HEK293 (cell line): ENCODE results near the gene CCDC69.

Experiments used
- BCL6B ChIP-seq: fragments of 450-650 bp; formaldehyde crosslinking; IDR thresholded peaks from 2 replicates; pipeline ENCODE4 v1.5.1; 2017; ENCODE audit warnings: missing biosample characterization, missing genetic modification characterization
- CTCF ChIP-seq: fragments of 450-650 bp; formaldehyde crosslinking; IDR thresholded peaks from 2 replicates; pipeline ENCODE4 v1.5.1; 2016; ENCODE audit warnings: missing biosample characterization, missing genetic modification characterization
- KLF17 ChIP-seq: fragments of 450-650 bp; formaldehyde crosslinking; IDR thresholded peaks from 2 replicates; pipeline ENCODE4 v1.5.1; 2016; ENCODE audit warnings: missing biosample characterization, missing genetic modification characterization
- PRDM1 ChIP-seq: fragments of 450-650 bp; formaldehyde crosslinking; IDR thresholded peaks from 2 replicates; pipeline ENCODE4; 2016; ENCODE audit warnings: missing biosample characterization, missing genetic modification characterization
- REPIN1 ChIP-seq: fragments of 450-650 bp; formaldehyde crosslinking; IDR thresholded peaks from 2 replicates; pipeline ENCODE4 v1.5.1; 2017; ENCODE audit warnings: missing biosample characterization, missing genetic modification characterization, low read depth
- SCRT1 ChIP-seq: fragments of 450-650 bp; formaldehyde crosslinking; IDR thresholded peaks from 2 replicates; pipeline ENCODE4 v1.5.1; 2016; ENCODE audit warnings: missing biosample characterization, missing genetic modification characterization, borderline replicate concordance
- SCRT2 ChIP-seq: fragments of 450-650 bp; formaldehyde crosslinking; IDR thresholded peaks from 2 replicates; pipeline ENCODE4 v1.5.1; 2016; ENCODE audit warnings: missing biosample characterization, missing genetic modification characterization
- SP7 ChIP-seq: fragments of 450-650 bp; formaldehyde crosslinking; IDR thresholded peaks from 2 replicates; pipeline ENCODE4 v1.5.1; 2016; ENCODE audit warnings: missing biosample characterization, missing genetic modification characterization
- ZBTB17 ChIP-seq: fragments of 450-650 bp; formaldehyde crosslinking; IDR thresholded peaks from 2 replicates; pipeline ENCODE4 v1.5.1; 2016; ENCODE audit warnings: missing biosample characterization, missing genetic modification characterization
- ZBTB8A ChIP-seq: fragments of 450-650 bp; formaldehyde crosslinking; IDR thresholded peaks from 2 replicates; pipeline ENCODE4 v1.5.1; 2016; ENCODE audit warnings: missing biosample characterization, missing genetic modification characterization
- ZFP3 ChIP-seq: fragments of 450-650 bp; formaldehyde crosslinking; IDR thresholded peaks from 2 replicates; pipeline ENCODE4 v1.5.1; 2016; ENCODE audit warnings: low read depth, missing biosample characterization, missing genetic modification characterization
- ZFP69B ChIP-seq: fragments of 450-650 bp; formaldehyde crosslinking; IDR thresholded peaks from 2 replicates; pipeline ENCODE4 v1.5.1; 2016; ENCODE audit warnings: missing biosample characterization, missing genetic modification characterization
- ZNF10 ChIP-seq: fragments of 450-650 bp; formaldehyde crosslinking; IDR thresholded peaks from 2 replicates; pipeline ENCODE4 v1.5.1; 2017; ENCODE audit warnings: missing biosample characterization, missing genetic modification characterization
- ZNF16 ChIP-seq: fragments of 450-650 bp; formaldehyde crosslinking; IDR thresholded peaks from 2 replicates; pipeline ENCODE4 v1.5.1; 2016; ENCODE audit warnings: low read depth, missing biosample characterization, missing genetic modification characterization
- ZNF2 ChIP-seq: fragments of 450-650 bp; formaldehyde crosslinking; IDR thresholded peaks from 2 replicates; pipeline ENCODE4 v1.5.1; 2016; ENCODE audit warnings: missing biosample characterization, missing genetic modification characterization
- ZNF248 ChIP-seq: fragments of 450-650 bp; formaldehyde crosslinking; IDR thresholded peaks from 2 replicates; pipeline ENCODE4 v1.5.1; 2017; ENCODE audit warnings: missing biosample characterization, missing genetic modification characterization
- ZNF26 ChIP-seq: fragments of 450-650 bp; formaldehyde crosslinking; IDR thresholded peaks from 2 replicates; pipeline ENCODE4 v1.5.1; 2016; ENCODE audit warnings: missing biosample characterization, missing genetic modification characterization
- ZNF37A ChIP-seq: fragments of 450-650 bp; IDR thresholded peaks from 2 replicates; pipeline ENCODE4 v1.5.1; 2018; ENCODE audit warnings: missing biosample characterization, missing genetic modification characterization
- ZNF416 ChIP-seq: fragments of 450-650 bp; formaldehyde crosslinking; IDR thresholded peaks from 2 replicates; pipeline ENCODE4 v1.5.1; 2016; ENCODE audit warnings: missing biosample characterization, missing genetic modification characterization
- ZNF529 ChIP-seq: fragments of 450-650 bp; formaldehyde crosslinking; IDR thresholded peaks from 2 replicates; pipeline ENCODE4 v1.5.1; 2017; ENCODE audit warnings: missing genetic modification characterization, missing biosample characterization; ENCODE audit not compliant: insufficient replicate concordance
- ZNF561 ChIP-seq: fragments of 450-650 bp; IDR thresholded peaks from 2 replicates; pipeline ENCODE4 v1.5.1; 2018; ENCODE audit warnings: missing biosample characterization, missing genetic modification characterization, borderline replicate concordance
- ZNF610 ChIP-seq: fragments of 450-650 bp; formaldehyde crosslinking; IDR thresholded peaks from 2 replicates; pipeline ENCODE4 v1.5.1; 2016; ENCODE audit warnings: missing biosample characterization, missing genetic modification characterization, borderline replicate concordance
- ZNF664 ChIP-seq: fragments of 450-650 bp; formaldehyde crosslinking; IDR thresholded peaks from 2 replicates; pipeline ENCODE4 v1.5.1; 2016; ENCODE audit warnings: missing biosample characterization, missing genetic modification characterization
- ZSCAN23 ChIP-seq: fragments of 450-650 bp; formaldehyde crosslinking; IDR thresholded peaks from 2 replicates; pipeline ENCODE4 v1.5.1; 2016; ENCODE audit warnings: missing biosample characterization, missing genetic modification characterization
- TF ChIP-seq, protein P1 (sequence below): fragments of 450-650 bp; formaldehyde crosslinking; IDR thresholded peaks from 2 replicates; pipeline ENCODE4 v1.5.1; 2016; ENCODE audit warnings: missing biosample characterization, missing genetic modification characterization
- TF ChIP-seq, protein P2 (sequence below): fragments of 450-650 bp; formaldehyde crosslinking; IDR thresholded peaks from 2 replicates; pipeline ENCODE4 v1.5.1; 2016; ENCODE audit warnings: missing biosample characterization, missing genetic modification characterization
- TF ChIP-seq, protein P3 (sequence below): fragments of 450-650 bp; formaldehyde crosslinking; IDR thresholded peaks from 2 replicates; pipeline ENCODE4 v1.5.1; 2017; ENCODE audit warnings: missing biosample characterization, missing genetic modification characterization

CCDC69 gene

DNA sequence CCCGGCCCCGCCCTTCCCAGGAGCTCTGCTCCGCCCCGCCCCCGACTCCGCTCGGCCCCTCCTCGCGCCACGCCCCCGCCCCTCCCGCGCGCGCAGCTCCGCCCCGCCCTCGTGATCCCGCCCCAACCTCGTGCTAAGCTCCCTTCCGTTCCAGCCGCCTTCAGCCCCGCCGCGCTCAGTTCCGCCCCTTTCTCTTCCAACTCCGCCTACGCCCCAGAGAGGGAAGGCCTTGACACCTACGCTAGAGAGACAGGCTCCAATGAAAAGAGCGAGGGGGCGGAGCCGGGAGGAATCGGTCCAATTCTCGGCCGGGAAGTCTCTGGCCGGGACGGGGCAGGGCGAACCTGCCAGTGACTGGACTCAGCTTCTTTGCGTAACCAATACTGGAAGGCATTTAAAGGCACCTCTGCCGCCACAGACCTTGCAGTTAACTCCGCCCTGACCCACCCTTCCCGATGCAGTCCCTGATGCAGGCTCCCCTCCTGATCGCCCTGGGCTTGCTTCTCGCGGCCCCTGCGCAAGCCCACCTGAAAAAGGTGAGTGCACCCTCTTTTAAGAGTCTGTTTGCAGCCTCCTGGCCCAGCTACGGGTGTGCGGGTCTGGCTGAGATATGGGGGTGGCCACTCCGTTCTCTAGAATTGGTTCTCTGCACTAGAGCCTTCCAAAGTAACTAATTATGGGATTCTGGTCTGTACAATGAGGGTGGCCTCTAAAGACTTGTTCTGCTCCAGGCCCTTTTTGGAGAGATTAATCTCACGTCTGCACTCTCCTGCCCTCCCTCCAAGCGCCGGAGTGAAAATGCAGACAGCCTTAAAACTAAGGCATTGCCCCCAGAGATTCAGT, 29.1 kb upstream of the CCDC69 start, which contains the start of gene GM2A (continued):
- no peak for TF ChIP-seq ZNF610 (tag by site-specific recombination)
- TF ChIP-seq ZNF2 (tag by site-specific recombination): no peak
- TF ChIP-seq, protein P1, sequence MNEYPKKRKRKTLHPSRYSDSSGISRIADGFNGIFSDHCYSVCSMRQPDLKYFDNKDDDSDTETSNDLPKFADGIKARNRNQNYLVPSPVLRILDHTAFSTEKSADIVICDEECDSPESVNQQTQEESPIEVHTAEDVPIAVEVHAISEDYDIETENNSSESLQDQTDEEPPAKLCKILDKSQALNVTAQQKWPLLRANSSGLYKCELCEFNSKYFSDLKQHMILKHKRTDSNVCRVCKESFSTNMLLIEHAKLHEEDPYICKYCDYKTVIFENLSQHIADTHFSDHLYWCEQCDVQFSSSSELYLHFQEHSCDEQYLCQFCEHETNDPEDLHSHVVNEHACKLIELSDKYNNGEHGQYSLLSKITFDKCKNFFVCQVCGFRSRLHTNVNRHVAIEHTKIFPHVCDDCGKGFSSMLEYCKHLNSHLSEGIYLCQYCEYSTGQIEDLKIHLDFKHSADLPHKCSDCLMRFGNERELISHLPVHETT (tag by site-specific recombination): no peak
- no peak for TF ChIP-seq ZSCAN23 (tag by site-specific recombination)
- no peak for TF ChIP-seq BCL6B (tag by site-specific recombination)
- TF ChIP-seq SCRT1: no peak
- no peak for TF ChIP-seq ZNF37A (tag by site-specific recombination)
- TF ChIP-seq ZNF664 (tag by site-specific recombination): no peak
- no peak for TF ChIP-seq SP7 (tag by site-specific recombination)
- TF ChIP-seq ZNF26 (tag by site-specific recombination): no peak
- no peak for TF ChIP-seq PRDM1
- no peak for TF ChIP-seq KLF17 (tag by site-specific recombination)
- TF ChIP-seq ZNF561: no peak
- TF ChIP-seq ZNF248 (tag by site-specific recombination): no peak
- no peak for TF ChIP-seq ZNF416
- TF ChIP-seq ZNF16 (tag by site-specific recombination): no peak
- TF ChIP-seq ZBTB8A (tag by site-specific recombination): peak; percentile 84
- TF ChIP-seq, protein P2, sequence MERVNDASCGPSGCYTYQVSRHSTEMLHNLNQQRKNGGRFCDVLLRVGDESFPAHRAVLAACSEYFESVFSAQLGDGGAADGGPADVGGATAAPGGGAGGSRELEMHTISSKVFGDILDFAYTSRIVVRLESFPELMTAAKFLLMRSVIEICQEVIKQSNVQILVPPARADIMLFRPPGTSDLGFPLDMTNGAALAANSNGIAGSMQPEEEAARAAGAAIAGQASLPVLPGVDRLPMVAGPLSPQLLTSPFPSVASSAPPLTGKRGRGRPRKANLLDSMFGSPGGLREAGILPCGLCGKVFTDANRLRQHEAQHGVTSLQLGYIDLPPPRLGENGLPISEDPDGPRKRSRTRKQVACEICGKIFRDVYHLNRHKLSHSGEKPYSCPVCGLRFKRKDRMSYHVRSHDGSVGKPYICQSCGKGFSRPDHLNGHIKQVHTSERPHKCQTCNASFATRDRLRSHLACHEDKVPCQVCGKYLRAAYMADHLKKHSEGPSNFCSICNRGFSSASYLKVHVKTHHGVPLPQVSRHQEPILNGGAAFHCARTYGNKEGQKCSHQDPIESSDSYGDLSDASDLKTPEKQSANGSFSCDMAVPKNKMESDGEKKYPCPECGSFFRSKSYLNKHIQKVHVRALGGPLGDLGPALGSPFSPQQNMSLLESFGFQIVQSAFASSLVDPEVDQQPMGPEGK (tag by site-specific recombination): no peak; the same call in 1 of the 2 replicates
- TF ChIP-seq, protein P3, sequence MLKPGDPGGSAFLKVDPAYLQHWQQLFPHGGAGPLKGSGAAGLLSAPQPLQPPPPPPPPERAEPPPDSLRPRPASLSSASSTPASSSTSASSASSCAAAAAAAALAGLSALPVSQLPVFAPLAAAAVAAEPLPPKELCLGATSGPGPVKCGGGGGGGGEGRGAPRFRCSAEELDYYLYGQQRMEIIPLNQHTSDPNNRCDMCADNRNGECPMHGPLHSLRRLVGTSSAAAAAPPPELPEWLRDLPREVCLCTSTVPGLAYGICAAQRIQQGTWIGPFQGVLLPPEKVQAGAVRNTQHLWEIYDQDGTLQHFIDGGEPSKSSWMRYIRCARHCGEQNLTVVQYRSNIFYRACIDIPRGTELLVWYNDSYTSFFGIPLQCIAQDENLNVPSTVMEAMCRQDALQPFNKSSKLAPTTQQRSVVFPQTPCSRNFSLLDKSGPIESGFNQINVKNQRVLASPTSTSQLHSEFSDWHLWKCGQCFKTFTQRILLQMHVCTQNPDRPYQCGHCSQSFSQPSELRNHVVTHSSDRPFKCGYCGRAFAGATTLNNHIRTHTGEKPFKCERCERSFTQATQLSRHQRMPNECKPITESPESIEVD: no peak
- no peak for TF ChIP-seq ZFP3
- no peak for TF ChIP-seq ZNF10
- TF ChIP-seq ZBTB17: 0 out of 2 replicates have a peak, but pooled peaks have one; percentile 8
- TF ChIP-seq ZFP69B (tag by site-specific recombination): no peak
- no peak for TF ChIP-seq SCRT2 (tag by site-specific recombination)
- TF ChIP-seq ZNF529: no peak
- no peak for TF ChIP-seq REPIN1
- TF ChIP-seq CTCF (tag by site-specific recombination): no peak
